Kidney (tissue), 14 donors: ENCODE data around the gene CRTC3. TPM values are rescaled to one million over a fixed set of nuclear protein-coding genes. Genes with fewer than 3 reads are reported as not detected.

Source experiments
- DNase-seq, 5 donors: peaks; one replicate each; pipeline ENCODE4 v3.0.0-alpha.2; 2013 to 2020
- FAIRE-seq: peaks from 2 replicates; lab custom pipeline; 2012; peaks lifted over from hg19 to GRCh38; lab: Jason Lieb, UNC
- H3K27ac ChIP-seq, 2 donors: one replicate each; pipeline ENCODE4 v1.7.0; 2013; ENCODE audit warnings: low read depth in 2 of 2, low read length in 2 of 2, inconsistent platforms in 1 of 2
- H3K27me3 ChIP-seq: one replicate; pipeline ENCODE4 v1.7.1; 2013; ENCODE audit warnings: low read length, inconsistent platforms; ENCODE audit not compliant: control insufficient read depth, insufficient read depth
- H3K36me3 ChIP-seq, 3 donors: one replicate each; pipeline versions ENCODE4 v1.7.0 to v1.7.1; 2013; ENCODE audit warnings: low read length in 3 of 3, control low read depth in 1 of 3, inconsistent platforms in 1 of 3; ENCODE audit not compliant: insufficient read depth in 3 of 3, control insufficient read depth in 2 of 3
- H3K4me1 ChIP-seq, 3 donors: one replicate each; pipeline versions ENCODE4 v1.7.0 to v1.7.1; 2013; ENCODE audit warnings: low read length in 3 of 3, inconsistent platforms in 1 of 3, low read depth in 1 of 3; ENCODE audit not compliant: control insufficient read depth in 2 of 3, insufficient read depth in 2 of 3
- H3K4me3 ChIP-seq, 3 donors: one replicate each; pipeline versions ENCODE4 v1.7.0 to v1.8.1; 2013; ENCODE audit warnings: low read length in 3 of 3, control low read depth in 1 of 3, inconsistent platforms in 1 of 3
- H3K9ac ChIP-seq, 3 donors: one replicate each; pipeline versions ENCODE4 v1.7.0 to v1.7.1; 2013; ENCODE audit warnings: low read length in 3 of 3, control low read depth in 1 of 3, inconsistent platforms in 1 of 3
- H3K9me3 ChIP-seq, 3 donors: one replicate each; pipeline versions ENCODE4 v1.7.0 to v1.7.1; 2013; ENCODE audit warnings: low read length in 3 of 3, control low read depth in 1 of 3, inconsistent platforms in 1 of 3; ENCODE audit not compliant: control insufficient read depth in 2 of 3, insufficient read depth in 1 of 3
- CTCF ChIP-seq: IDR thresholded peaks from 3 replicates; pipeline ENCODE4 v1.5.1; 2012; ENCODE audit warnings: mild to moderate bottlenecking, moderate library complexity, borderline replicate concordance; ENCODE audit not compliant: insufficient read depth; ENCODE audit errors: extremely low read depth
- intact Hi-C: fragments of 100-400 bp; cut with DNase I; formaldehyde crosslinking; loops from one replicate; pipeline ENCODE4 v1.11.1; 2022
- polyA plus RNA-seq: library from polyadenylated mRNA; stranded (reverse); fragments of 350-450 nt; fragmentation: Illumina TruSeq; extraction: RNeasy Lipid Tissue Mini Kit (QIAGEN cat#74804); gene quantifications from one replicate; pipeline ENCODE4 v1.2.3, GENCODE V29; 2014; ENCODE audit warnings: low read depth, low replicate concordance; ENCODE audit not compliant: insufficient read depth
- total RNA-seq: library from RNA; stranded (reverse); fragmentation: NEBNext Ultra II Directional; extraction: Animal tissue kit (Norgen Biotek cat#: 25700); gene quantifications from one replicate; pipeline ENCODE4 v1.2.1, GENCODE V29; 2021
- donor health status: control.
- donor health status: control.
- donor health status: control.
- donor health status: control.
- donor health status: control.
- donor health status: DM: yes; HTN: yes; CAD: no.
- donor health status: Normal renal cell carcinoma (clear cell type).

The CRTC3 gene
- total and polyA plus RNA-seq, 2 donors from 2014 or later: 9.2 to 49.0 TPM

GRCh38 chr15:90647326-90647725, 117.6 kb downstream of the CRTC3 start:
- DNase-seq: peak in 2 of 5 donors; percentile 46 to 66
- H3K9ac ChIP-seq: no peak overlapping the region
- no peak overlapping the region for H3K4me3 ChIP-seq
- H3K27ac ChIP-seq: no peak overlapping the region
- H3K9me3 ChIP-seq: no peaks in the 10 kb centered on the region
- no peaks in the 10 kb centered on the region for H3K27me3 ChIP-seq
- peaks cover 3 to 5% (median 3%) of the 10 kb centered on the region in 3 donors for H3K4me1 ChIP-seq
- TF ChIP-seq CTCF: no peak
- no peak for FAIRE-seq
- H3K36me3 ChIP-seq: peaks cover 3 to 10% (median 5%) of the 10 kb centered on the region in 3 donors
- intact Hi-C loops: no loop called here

GRCh38 chr15:90648137-90649070, 118.7 kb downstream of the CRTC3 start:
- DNase-seq (peak; percentile 68 to 95 (median 83)), FAIRE-seq (no peak)
- peak overlapping the region; percentile 76 to 80 for H3K27ac ChIP-seq
- intact Hi-C loops: no loop called here
- peaks cover 3 to 5% (median 3%) of the 10 kb centered on the region in 3 donors for H3K4me1 ChIP-seq
- TF ChIP-seq CTCF: peak; percentile 85
- H3K9me3 ChIP-seq: no peaks in the 10 kb centered on the region
- H3K36me3 ChIP-seq: peaks cover 0 to under 1% (median 0%) of the 10 kb centered on the region in 3 donors
- H3K9ac ChIP-seq: peak overlapping the region in 2 of 3 donors; percentile 30
- H3K27me3 ChIP-seq: no peaks in the 10 kb centered on the region
- H3K4me3 ChIP-seq: peak overlapping the region in 2 of 3 donors; percentile 17 to 48

GRCh38 chr15:90650117-90650955, 120.6 kb downstream of the CRTC3 start:
- intact Hi-C loops: no loop called here
- Histone ChIP-seq H3K4me1 (peaks cover 3 to 5% (median 3%) of the 10 kb centered on the region in 3 donors), H3K27ac (peak overlapping the region; percentile 60 to 84), H3K27me3 (no peaks in the 10 kb centered on the region), H3K4me3 (no peak overlapping the region), H3K9ac (no peak overlapping the region), H3K36me3 (no peaks in the 10 kb centered on the region), H3K9me3 (no peaks in the 10 kb centered on the region)
- DNase-seq (peak in 3 of 5 donors; percentile 23 to 77 (median 29)), FAIRE-seq (no peak)
- no peak for TF ChIP-seq CTCF
